H1 (cell line): Measurements from ENCODE around the gene PCDH8. TPM values are rescaled to one million over a fixed set of nuclear protein-coding genes. Genes with fewer than 3 reads are reported as not detected.

Experiments used
- CTCF ChIA-PET: fragments of 300-600 bp; sonication (Branson Sonifier 250); formaldehyde crosslinking; loops from one replicate; lab custom pipeline; 2021; ENCODE audit not compliant: partially characterized antibody; lab: Charles Lee
- POLR2A ChIA-PET: fragments of 300-600 bp; sonication (Branson Sonifier 250); formaldehyde crosslinking; loops from one replicate; lab custom pipeline; 2021; ENCODE audit warnings: inconsistent platforms; ENCODE audit not compliant: partially characterized antibody; lab: Charles Lee
- DNase-seq, 2 experiments: peaks; one replicate each; pipeline versions ENCODE4 v3.0.0 to v3.0.0-alpha.2; 2010 to 2022; ENCODE audit warnings: low spot score in 2 of 2, low read depth in 1 of 2, mixed read lengths in 1 of 2
- FAIRE-seq: peaks from 2 replicates; lab custom pipeline; 2011; peaks lifted over from hg19 to GRCh38; lab: Jason Lieb, UNC
- H2AFZ ChIP-seq: 2 replicates; pipeline ENCODE4 v1.8.1; 2012; ENCODE audit warnings: low read length, inconsistent platforms
- H2AK5ac ChIP-seq: 2 replicates; pipeline ENCODE4 v1.6.1; 2013; ENCODE audit warnings: low read depth, low read length
- H2BK120ac ChIP-seq: replicated peaks from 2 replicates; pipeline ENCODE3; 2013; ENCODE audit warnings: low read depth, low read length, inconsistent platforms
- H2BK12ac ChIP-seq: 2 replicates; pipeline ENCODE4 v1.6.1; 2013; ENCODE audit warnings: low read depth, low read length
- H2BK15ac ChIP-seq: 2 replicates; pipeline ENCODE4 v1.6.1; 2013; ENCODE audit warnings: low read length
- H2BK20ac ChIP-seq: 2 replicates; pipeline ENCODE4 v1.6.1; 2013; ENCODE audit warnings: low read length
- H2BK5ac ChIP-seq: 2 replicates; pipeline ENCODE4 v1.6.1; 2013; ENCODE audit warnings: low read depth, low read length
- H3K14ac ChIP-seq: 2 replicates; pipeline ENCODE4 v1.6.1; 2013; ENCODE audit warnings: inconsistent platforms; ENCODE audit not compliant: insufficient read length
- H3K18ac ChIP-seq: 2 replicates; pipeline ENCODE4 v1.6.1; 2013; ENCODE audit warnings: low read length; ENCODE audit errors: extremely low read depth
- H3K23ac ChIP-seq: 2 replicates; pipeline ENCODE4 v1.6.1; 2013; ENCODE audit warnings: inconsistent platforms; ENCODE audit not compliant: insufficient read length
- H3K23me2 ChIP-seq: 2 replicates; pipeline ENCODE4 v1.6.1; 2013; ENCODE audit warnings: low read depth, low read length
- H3K27ac ChIP-seq: 2 replicates; pipeline ENCODE4 v1.6.1; 2011; ENCODE audit warnings: low read depth, low read length, inconsistent platforms
- H3K27me3 ChIP-seq, 4 experiments: replicated peaks in 1 of 4; 1 replicate in 1 of 4; 2 replicates in 3 of 4; pipeline versions ENCODE4 v1.6.1 to v1.8.1; 2011 to 2013; ENCODE audit warnings: low read length in 3 of 4, mild to moderate bottlenecking in 3 of 4, inconsistent platforms in 2 of 4, mixed read lengths in 2 of 4, moderate library complexity in 1 of 4; ENCODE audit not compliant: control insufficient read depth in 3 of 4, insufficient read depth in 3 of 4; ENCODE audit errors: extremely low read depth in 1 of 4
- H3K36me3 ChIP-seq, 4 experiments: 2 replicates each; pipeline versions ENCODE4 v1.6.1 to v1.8.1; 2011 to 2013; ENCODE audit warnings: mild to moderate bottlenecking in 4 of 4, low read length in 3 of 4, moderate library complexity in 2 of 4, control low read depth in 1 of 4, inconsistent platforms in 1 of 4; ENCODE audit not compliant: insufficient read depth in 4 of 4, control insufficient read depth in 2 of 4
- H3K4ac ChIP-seq: replicated peaks from 2 replicates; pipeline ENCODE3; 2013; ENCODE audit warnings: low read length, low read depth, mixed read lengths, inconsistent platforms; ENCODE audit not compliant: insufficient read length
- H3K4me1 ChIP-seq, 4 experiments: replicated peaks in 1 of 4; 1 replicate in 1 of 4; 2 replicates in 3 of 4; pipeline versions ENCODE4 v1.6.1 to v1.8.1; 2011 to 2013; ENCODE audit warnings: low read length in 3 of 4, inconsistent platforms in 2 of 4, mixed read lengths in 1 of 4; ENCODE audit not compliant: insufficient read depth in 4 of 4, control insufficient read depth in 3 of 4
- H3K4me2 ChIP-seq, 2 experiments: 2 replicates each; pipeline versions ENCODE4 v1.6.1 to v1.8.1; 2011 to 2013; ENCODE audit warnings: low read depth in 2 of 2, low read length in 2 of 2, control low read depth in 1 of 2, inconsistent platforms in 1 of 2, mild to moderate bottlenecking in 1 of 2; ENCODE audit not compliant: insufficient read depth in 1 of 2
- H3K4me3 ChIP-seq, 4 experiments: fragments of 200-600, 300-600 bp in 1 of 4; sonication (generic), shearing (Covaris generic), sonication (Bioruptor Twin) in 1 of 4; 2 replicates each; pipeline versions ENCODE4 v1.5.1 to v1.8.1; 2011 to 2016; ENCODE audit warnings: low read length in 4 of 4, low read depth in 3 of 4, control low read depth in 2 of 4, inconsistent platforms in 2 of 4, mild to moderate bottlenecking in 2 of 4, mixed read lengths in 1 of 4, moderate library complexity in 1 of 4; ENCODE audit not compliant: insufficient read depth in 2 of 4; ENCODE audit errors: extremely low read depth in 1 of 4
- H3K56ac ChIP-seq: replicated peaks from 2 replicates; pipeline ENCODE3; 2013; ENCODE audit warnings: low read depth, mild to moderate bottlenecking, mixed read lengths, low read length, inconsistent platforms; ENCODE audit not compliant: insufficient read length
- H3K79me1 ChIP-seq: 2 replicates; pipeline ENCODE4 v1.6.1; 2013; ENCODE audit warnings: low read depth, low read length, control low read depth
- H3K79me2 ChIP-seq, 2 experiments: 2 replicates each; pipeline versions ENCODE4 v1.6.1 to v1.8.1; 2012 to 2013; ENCODE audit warnings: low read length in 2 of 2, mild to moderate bottlenecking in 2 of 2, inconsistent platforms in 1 of 2; ENCODE audit not compliant: insufficient read depth in 2 of 2, control insufficient read depth in 1 of 2
- H3K9ac ChIP-seq, 4 experiments: replicated peaks in 1 of 4; 1 replicate in 1 of 4; 2 replicates in 3 of 4; pipeline versions ENCODE4 v1.6.1 to v1.8.1; 2011 to 2013; ENCODE audit warnings: low read depth in 3 of 4, low read length in 3 of 4, control low read depth in 2 of 4, mild to moderate bottlenecking in 2 of 4, moderate library complexity in 2 of 4, inconsistent platforms in 1 of 4; ENCODE audit errors: extremely low read depth in 1 of 4
- H3K9me3 ChIP-seq, 2 experiments: 2 replicates each; pipeline versions ENCODE4 v1.6.1 to v1.8.1; 2012 to 2013; ENCODE audit warnings: mild to moderate bottlenecking in 2 of 2, moderate library complexity in 2 of 2, control low read depth in 1 of 2, inconsistent platforms in 1 of 2, low read depth in 1 of 2, low read length in 1 of 2, mixed read lengths in 1 of 2; ENCODE audit not compliant: insufficient read depth in 2 of 2
- H4K20me1 ChIP-seq, 2 experiments: replicated peaks in 1 of 2; 2 replicates each; pipeline versions ENCODE3 to v1.8.1; 2011 to 2013; ENCODE audit warnings: inconsistent platforms in 2 of 2, low read length in 2 of 2, mild to moderate bottlenecking in 1 of 2; ENCODE audit not compliant: insufficient read depth in 2 of 2, control insufficient read depth in 1 of 2
- H4K5ac ChIP-seq: 2 replicates; pipeline ENCODE4 v1.6.1; 2013; ENCODE audit warnings: low read length, low read depth, mixed read lengths, inconsistent platforms; ENCODE audit not compliant: insufficient read length
- H4K8ac ChIP-seq: 2 replicates; pipeline ENCODE4 v1.8.0; 2013; ENCODE audit warnings: mild to moderate bottlenecking, moderate library complexity, low read length, inconsistent platforms; ENCODE audit not compliant: insufficient read depth; ENCODE audit errors: extremely low read depth
- H4K91ac ChIP-seq: replicated peaks from 2 replicates; pipeline ENCODE3; 2013; ENCODE audit warnings: low read length, mixed read lengths, inconsistent platforms; ENCODE audit not compliant: insufficient read length
- JUND ChIP-seq: IDR thresholded peaks from 2 replicates; pipeline ENCODE4 v1.6.1; 2011; ENCODE audit warnings: mild to moderate bottlenecking, improper control_type of control experiment, low read length
- SIRT6 ChIP-seq: IDR thresholded peaks from one replicate; pipeline ENCODE4 v1.7.1; 2012; ENCODE audit warnings: low read length, inconsistent platforms
- WGBS, 2 experiments: shearing (Covaris generic) in 1 of 2; methylation state at CpG; one replicate each; pipeline versions ENCODE4 v1.1.6 to v1.1.7; 2013 to 2015; ENCODE audit warnings: low lambda C conversion rate in 2 of 2, mixed read lengths in 2 of 2, inconsistent platforms in 1 of 2, low coverage in 1 of 2, missing lambda C conversion rate in 1 of 2; ENCODE audit not compliant: insufficient replicate concordance in 2 of 2, insufficient coverage in 1 of 2, insufficient read length in 1 of 2; ENCODE audit errors: extremely low coverage in 1 of 2, missing lambda C conversion rate in 1 of 2; 5-methylcytosine and 5-hydroxymethylcytosine counted together
- polyA plus RNA-seq, 7 experiments: library from polyadenylated mRNA; depleted of rRNA in 3 of 7; stranded (reverse) in 5 of 7; unstranded in 2 of 7; fragments of >200 nt in 5 of 7; fragments of 200-250 nt in 2 of 7; gene quantifications; 1 replicate in 5 of 7; 2 replicates in 1 of 7; 4 replicates in 1 of 7; pipeline versions ENCODE4 v1.2.1 to v1.2.3, GENCODE V29; 2011 to 2013; ENCODE audit warnings: missing spikeins in 2 of 7, mixed read lengths in 2 of 7
- total RNA-seq: library from RNA; stranded (reverse); fragmentation: NEBNext Ultra II Directional; extraction: Animal tissue kit (Norgen Biotek cat#: 25700); gene quantifications from 2 replicates; pipeline ENCODE4 v1.2.1, GENCODE V29; 2021

The PCDH8 gene
- total and polyA plus RNA-seq, 2 of the 8 experiments (the other 6 are each of a cell fraction or from before 2014, with no cell fraction given): 0.82 to 1.6 TPM

DNA sequence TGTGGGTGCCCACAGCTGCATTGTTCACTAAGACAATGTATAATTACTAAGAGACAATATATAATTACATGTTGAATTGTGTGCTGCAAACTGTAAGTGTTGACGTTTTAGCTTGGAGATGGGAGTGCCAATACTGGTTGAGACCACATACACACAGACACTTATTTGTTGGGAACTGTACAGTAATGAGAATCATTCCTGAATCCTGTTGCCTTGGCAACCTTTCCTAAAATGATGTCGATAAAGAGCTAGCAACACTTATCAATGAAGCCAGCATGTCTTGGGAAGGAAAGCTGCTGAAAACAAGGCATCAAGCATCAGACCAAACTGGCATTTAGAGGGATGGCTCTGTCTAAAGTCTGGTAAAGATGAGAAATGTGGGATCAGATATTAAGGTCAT lies 51.3 kb downstream of the PCDH8 start:
- TF ChIP-seq JUND: no peak
- no peak for TF ChIP-seq SIRT6
- Histone ChIP-seq H3K4ac (no peak overlapping the region), H3K9me3 (no peaks in the 10 kb centered on the region), H3K56ac (no peak overlapping the region), H4K5ac (no peak overlapping the region), H2BK15ac (no peak overlapping the region), H3K18ac (no peak overlapping the region), H3K4me1 (no peaks in the 10 kb centered on the region), H3K79me1 (no peaks in the 10 kb centered on the region), H3K23ac (no peak overlapping the region), H3K27me3 (no peaks in the 10 kb centered on the region), H4K91ac (no peak overlapping the region), H3K36me3 (no peaks in the 10 kb centered on the region), H2BK120ac (no peak overlapping the region), H2BK20ac (no peak overlapping the region), H2BK5ac (no peak overlapping the region), H4K8ac (no peak overlapping the region), H3K4me2 (no peak overlapping the region), H3K14ac (no peak overlapping the region), H3K23me2 (no peaks in the 10 kb centered on the region; the same call in 1 of the 2 replicates), H3K79me2 (no peaks in the 10 kb centered on the region), H3K9ac (no peak overlapping the region), H4K20me1 (no peaks in the 10 kb centered on the region), H3K27ac (no peak overlapping the region), H2BK12ac (no peak overlapping the region), H2AFZ (no peak overlapping the region), H3K4me3 (no peak overlapping the region), H2AK5ac (no peak overlapping the region)
- WGBS, 2 experiments: 87% methylated on average over 2 of the region's 2 CpGs; no CpG with 5 or more reads in 1 of the 2 experiments
- POLR2A ChIA-PET: no interaction called here
- CTCF ChIA-PET: interaction anchor here (1.9 to 6.0 kb wide), 2 partner anchors 12 to 132 kb away, joined by 5 to 31 read pairs; no protein-coding TSS in a partner anchor
- DNase-seq: no peak
- FAIRE-seq: no peak
